ENCODE measurements around the gene CALY.

GRCh38 chr10:133303206-133303605, 33.5 kb downstream of the CALY start:
- TF ChIP-seq CTCF (conservative IDR thresholded peaks at IDR 0.05 in 1 of 2, IDR thresholded peaks at IDR 0.05 in 1 of 2; ENCODE audit: extremely low read depth in 1 of 2, insufficient read depth in 1 of 2, low read depth in 1 of 2, low read length in 2 of 2) (no peak), EZH2 (IDR thresholded peaks at IDR 0.05; ENCODE audit: borderline replicate concordance, low read length) (no peak)
